BLaER1 (cell line): ENCODE measurements around the gene C8G.

Experiments used
- H3K27ac ChIP-seq: shearing (Covaris generic); formaldehyde crosslinking; 2 replicates; pipeline ENCODE4 v1.8.1; 2022
- H3K27me3 ChIP-seq: shearing (Covaris generic); formaldehyde crosslinking; 2 replicates; pipeline ENCODE4 v1.8.1; 2022
- H3K36me3 ChIP-seq: shearing (Covaris generic); formaldehyde crosslinking; 2 replicates; pipeline ENCODE4 v1.8.1; 2022
- H3K4me1 ChIP-seq: shearing (Covaris generic); formaldehyde crosslinking; 2 replicates; pipeline ENCODE4 v1.8.1; 2022
- H3K4me2 ChIP-seq: shearing (Covaris generic); formaldehyde crosslinking; 2 replicates; pipeline ENCODE4 v1.8.1; 2022
- H3K4me3 ChIP-seq: shearing (Covaris generic); formaldehyde crosslinking; 2 replicates; pipeline ENCODE4 v1.8.1; 2022
- H3K9ac ChIP-seq: shearing (Covaris generic); formaldehyde crosslinking; 2 replicates; pipeline ENCODE4 v1.8.1; 2022
- H3K9me3 ChIP-seq: shearing (Covaris generic); formaldehyde crosslinking; 2 replicates; pipeline ENCODE4 v1.8.1; 2022
- H4K20me1 ChIP-seq: shearing (Covaris generic); formaldehyde crosslinking; 2 replicates; pipeline ENCODE4 v1.8.1; 2022
- Cebpa-rat ChIP-seq: shearing (Covaris generic); IDR thresholded peaks from 2 replicates; pipeline ENCODE4 v1.8.1; 2022

C8G gene

GRCh38 chr9:136928591-136928990 lies 16.5 kb upstream of the C8G start:
- H3K9me3 ChIP-seq: no peaks in the 10 kb centered on the region
- TF ChIP-seq Cebpa-rat: no peak
- H3K27ac ChIP-seq: no peak overlapping the region
- no peak overlapping the region for H3K9ac ChIP-seq
- no peak overlapping the region for H3K4me3 ChIP-seq
- peaks cover 89% of the 10 kb centered on the region for H3K36me3 ChIP-seq
- H3K4me1 ChIP-seq: no peaks in the 10 kb centered on the region
- H3K4me2 ChIP-seq: no peak overlapping the region
- no peaks in the 10 kb centered on the region for H3K27me3 ChIP-seq
- H4K20me1 ChIP-seq: peaks cover 31% of the 10 kb centered on the region

GRCh38 chr9:136930014-136930413 lies 15.0 kb upstream of the C8G start:
- no peaks in the 10 kb centered on the region for H3K4me1 ChIP-seq
- H3K9ac ChIP-seq: no peak overlapping the region
- H3K27me3 ChIP-seq: no peaks in the 10 kb centered on the region
- H3K4me3 ChIP-seq: no peak overlapping the region
- peaks cover 31% of the 10 kb centered on the region for H4K20me1 ChIP-seq
- peaks cover 89% of the 10 kb centered on the region for H3K36me3 ChIP-seq
- H3K4me2 ChIP-seq: no peak overlapping the region
- H3K27ac ChIP-seq: no peak overlapping the region
- H3K9me3 ChIP-seq: no peaks in the 10 kb centered on the region
- TF ChIP-seq Cebpa-rat: no peak

GRCh38 chr9:136931611-136932130 lies 13.4 kb upstream of the C8G start:
- no peak overlapping the region for H3K4me3 ChIP-seq
- H3K36me3 ChIP-seq: peaks cover 79% of the 10 kb centered on the region
- no peak overlapping the region for H3K27ac ChIP-seq
- H3K9me3 ChIP-seq: no peaks in the 10 kb centered on the region
- H3K4me1 ChIP-seq: no peaks in the 10 kb centered on the region
- TF ChIP-seq Cebpa-rat: no peak
- H3K4me2 ChIP-seq: no peak overlapping the region
- no peaks in the 10 kb centered on the region for H3K27me3 ChIP-seq
- no peak overlapping the region for H3K9ac ChIP-seq
- peaks cover 23% of the 10 kb centered on the region for H4K20me1 ChIP-seq

- no peak for TF ChIP-seq Cebpa-rat
- Histone ChIP-seq H3K4me2 (no peak overlapping the region), H3K9ac (no peak overlapping the region), H3K36me3 (peaks cover 77% of the 10 kb centered on the region), H3K4me3 (no peak overlapping the region), H3K27me3 (no peaks in the 10 kb centered on the region), H4K20me1 (peaks cover 13% of the 10 kb centered on the region), H3K4me1 (no peaks in the 10 kb centered on the region), H3K27ac (no peak overlapping the region), H3K9me3 (peaks cover 4% of the 10 kb centered on the region; the same call in 1 of the 2 replicates)
Observed at GRCh38 chr9:136934277-136934676, 10.8 kb upstream of the C8G start.

- no peak for TF ChIP-seq Cebpa-rat
- Histone ChIP-seq H3K27me3 (no peaks in the 10 kb centered on the region), H3K36me3 (peaks cover 77% of the 10 kb centered on the region), H3K4me1 (no peaks in the 10 kb centered on the region), H3K9ac (no peak overlapping the region), H3K9me3 (peaks cover 4% of the 10 kb centered on the region; the same call in 1 of the 2 replicates), H4K20me1 (peaks cover 27% of the 10 kb centered on the region), H3K27ac (no peak overlapping the region), H3K4me2 (no peak overlapping the region), H3K4me3 (no peak overlapping the region)
Observed at GRCh38 chr9:136935651-136936050, 9.4 kb upstream of the C8G start.

- Histone ChIP-seq H3K9me3 (peaks cover 4% of the 10 kb centered on the region; the same call in 1 of the 2 replicates), H3K36me3 (peaks cover 77% of the 10 kb centered on the region), H3K4me2 (no peak overlapping the region), H3K27ac (no peak overlapping the region), H4K20me1 (peaks cover 38% of the 10 kb centered on the region), H3K4me1 (no peaks in the 10 kb centered on the region), H3K27me3 (no peaks in the 10 kb centered on the region), H3K9ac (no peak overlapping the region), H3K4me3 (no peak overlapping the region)
- TF ChIP-seq Cebpa-rat: no peak
Observed at GRCh38 chr9:136936645-136937170, 8.3 kb upstream of the C8G start.

GRCh38 chr9:136937186-136938001 lies 7.6 kb upstream of the C8G start:
- H3K4me2 ChIP-seq: no peak overlapping the region
- no peaks in the 10 kb centered on the region for H3K4me1 ChIP-seq
- TF ChIP-seq Cebpa-rat: no peak
- H3K27me3 ChIP-seq: no peaks in the 10 kb centered on the region
- H3K9ac ChIP-seq: no peak overlapping the region
- peaks cover 84% of the 10 kb centered on the region for H3K36me3 ChIP-seq
- no peak overlapping the region for H3K4me3 ChIP-seq
- H3K9me3 ChIP-seq: peaks cover 4% of the 10 kb centered on the region; the same call in 1 of the 2 replicates
- H4K20me1 ChIP-seq: peaks cover 44% of the 10 kb centered on the region
- H3K27ac ChIP-seq: no peak overlapping the region

- no peak for TF ChIP-seq Cebpa-rat
- H3K27me3 ChIP-seq: no peaks in the 10 kb centered on the region
- H3K4me1 ChIP-seq: peaks cover 11% of the 10 kb centered on the region
- peaks cover 4% of the 10 kb centered on the region; the same call in 1 of the 2 replicates for H3K9me3 ChIP-seq
- no peak overlapping the region for H3K4me2 ChIP-seq
- no peak overlapping the region for H3K4me3 ChIP-seq
- peaks cover 72% of the 10 kb centered on the region for H3K36me3 ChIP-seq
- H4K20me1 ChIP-seq: peaks cover 64% of the 10 kb centered on the region
- H3K9ac ChIP-seq: no peak overlapping the region
- no peak overlapping the region for H3K27ac ChIP-seq
Observed at GRCh38 chr9:136939431-136939995, 5.5 kb upstream of the C8G start.

- Histone ChIP-seq H3K4me1 (peaks cover 14% of the 10 kb centered on the region), H3K9ac (no peak overlapping the region), H3K36me3 (peaks cover 67% of the 10 kb centered on the region), H3K27ac (no peak overlapping the region), H3K9me3 (peaks cover 4% of the 10 kb centered on the region; the same call in 1 of the 2 replicates), H3K27me3 (no peaks in the 10 kb centered on the region), H3K4me2 (no peak overlapping the region), H3K4me3 (no peak overlapping the region), H4K20me1 (peaks cover 64% of the 10 kb centered on the region)
- TF ChIP-seq Cebpa-rat: no peak
Observed at GRCh38 chr9:136939996-136940525, 5.0 kb upstream of the C8G start.
